Lower leg skin (tissue), 3 donors: Measurements from ENCODE around the gene PRKCE.

ENCODE experiments used
- POLR2A ChIP-seq, 2 donors: fragments of 450-650 bp; IDR thresholded peaks; one replicate each; pipeline ENCODE4 v1.6.1; 2016 to 2017; ENCODE audit warnings: antibody characterized with exemption in 2 of 2, mild to moderate bottlenecking in 1 of 2, moderate library complexity in 1 of 2
- TF ChIP-seq, protein P1 (sequence below), 3 donors: fragments of 450-650 bp; IDR thresholded peaks; one replicate each; pipeline ENCODE4 v1.5.1; 2016; ENCODE audit warnings: antibody characterized with exemption in 3 of 3, mild to moderate bottlenecking in 3 of 3, moderate library complexity in 2 of 3

DNA sequence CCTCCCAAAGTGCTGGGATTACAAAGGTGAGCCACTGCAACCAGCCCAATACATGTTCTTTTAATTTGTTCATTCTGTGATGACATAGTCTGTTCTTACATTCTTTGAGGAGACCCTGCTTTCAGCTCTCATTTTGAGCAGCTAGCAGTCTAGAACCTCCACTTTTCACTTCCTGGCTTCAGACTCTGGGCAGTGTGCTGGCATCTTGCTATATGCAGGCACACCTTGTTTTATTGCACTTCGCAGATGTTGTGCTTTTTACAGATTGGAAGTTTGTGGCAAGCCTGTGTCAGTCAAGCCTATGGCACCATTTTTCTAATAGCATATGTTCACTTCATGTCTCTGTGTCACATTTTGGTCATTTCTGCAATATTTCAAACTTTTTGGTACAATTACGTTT, 72.4 kb downstream of the PRKCE start:
- TF ChIP-seq, protein P1, sequence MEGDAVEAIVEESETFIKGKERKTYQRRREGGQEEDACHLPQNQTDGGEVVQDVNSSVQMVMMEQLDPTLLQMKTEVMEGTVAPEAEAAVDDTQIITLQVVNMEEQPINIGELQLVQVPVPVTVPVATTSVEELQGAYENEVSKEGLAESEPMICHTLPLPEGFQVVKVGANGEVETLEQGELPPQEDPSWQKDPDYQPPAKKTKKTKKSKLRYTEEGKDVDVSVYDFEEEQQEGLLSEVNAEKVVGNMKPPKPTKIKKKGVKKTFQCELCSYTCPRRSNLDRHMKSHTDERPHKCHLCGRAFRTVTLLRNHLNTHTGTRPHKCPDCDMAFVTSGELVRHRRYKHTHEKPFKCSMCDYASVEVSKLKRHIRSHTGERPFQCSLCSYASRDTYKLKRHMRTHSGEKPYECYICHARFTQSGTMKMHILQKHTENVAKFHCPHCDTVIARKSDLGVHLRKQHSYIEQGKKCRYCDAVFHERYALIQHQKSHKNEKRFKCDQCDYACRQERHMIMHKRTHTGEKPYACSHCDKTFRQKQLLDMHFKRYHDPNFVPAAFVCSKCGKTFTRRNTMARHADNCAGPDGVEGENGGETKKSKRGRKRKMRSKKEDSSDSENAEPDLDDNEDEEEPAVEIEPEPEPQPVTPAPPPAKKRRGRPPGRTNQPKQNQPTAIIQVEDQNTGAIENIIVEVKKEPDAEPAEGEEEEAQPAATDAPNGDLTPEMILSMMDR (IDR thresholded peaks at IDR 0.05), result no peak
- no peak for TF ChIP-seq POLR2A (IDR thresholded peaks at IDR 0.05)
